Measurements from ENCODE around the gene CETN3. TPM values are rescaled to one million over a fixed set of nuclear protein-coding genes. Genes with fewer than 3 reads are reported as not detected.

Gene CETN3
- total and polyA plus RNA-seq, 2 of the 8 experiments (the other 6 are each of a cell fraction or from before 2014, with no cell fraction given), result 4.8 to 43.8 TPM

DNA sequence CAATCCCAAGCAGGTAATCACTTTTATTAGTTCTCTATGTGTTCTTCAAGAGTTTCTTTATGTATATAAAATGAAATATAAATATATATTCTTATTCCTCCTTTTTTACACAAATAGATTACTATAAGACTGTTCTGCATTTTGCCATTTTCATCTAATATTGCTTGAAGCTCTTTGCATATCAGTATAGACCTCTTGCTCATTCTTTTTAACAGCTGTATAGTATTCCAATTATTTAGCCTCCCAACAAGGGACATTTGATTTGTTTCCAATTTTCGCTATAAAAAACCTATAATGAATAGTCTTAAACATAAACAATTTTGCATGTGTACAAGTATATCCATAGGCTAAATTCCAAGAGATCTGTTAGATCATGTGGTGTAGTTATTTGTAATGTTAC lies 25.2 kb downstream of the CETN3 start:
- no peak for FAIRE-seq
- DNase-seq (ENCODE audit: low read depth in 1 of 2, low spot score in 2 of 2), result no peak
- H3K56ac ChIP-seq (replicated peaks; ENCODE audit: insufficient read length, low read depth, low read length), result no peak overlapping the region

More for the DNA sequence above, 25.2 kb downstream of the CETN3 start:
- H3K14ac ChIP-seq (ENCODE audit: insufficient read length), result no peak overlapping the region
- H4K20me1 ChIP-seq (replicated peaks in 1 of 2; ENCODE audit: control insufficient read depth in 1 of 2, insufficient read depth in 2 of 2, low read length in 2 of 2), result no peaks in the 10 kb centered on the region
- no peak overlapping the region for H4K5ac ChIP-seq (ENCODE audit: insufficient read length, low read depth, low read length)
- H3K36me3 ChIP-seq (ENCODE audit: control insufficient read depth in 2 of 4, insufficient read depth in 4 of 4, low read length in 3 of 4), result no peaks in the 10 kb centered on the region
- H3K4me3 ChIP-seq (ENCODE audit: extremely low read depth in 1 of 4, insufficient read depth in 2 of 4, low read depth in 3 of 4, low read length in 4 of 4), result no peak overlapping the region
- H2BK12ac ChIP-seq (ENCODE audit: low read depth, low read length), result no peak overlapping the region
- H2AFZ ChIP-seq (ENCODE audit: low read length), result no peak overlapping the region
- H3K9ac ChIP-seq (replicated peaks in 1 of 4; ENCODE audit: extremely low read depth in 1 of 4, low read depth in 3 of 4, low read length in 3 of 4), result no peak overlapping the region
- WGBS, 2 experiments (ENCODE audit: extremely low coverage in 1 of 2, insufficient coverage in 1 of 2, insufficient read length in 1 of 2, insufficient replicate concordance in 2 of 2, low coverage in 1 of 2, low lambda C conversion rate in 2 of 2, missing lambda C conversion rate in 1 of 2), result 86% methylated on average over 1 of the region's 1 CpG; no CpG with 5 or more reads in 1 of the 2 experiments
- no peak overlapping the region for H2BK20ac ChIP-seq (ENCODE audit: low read length)
- no peaks in the 10 kb centered on the region for H3K79me2 ChIP-seq (ENCODE audit: control insufficient read depth in 1 of 2, insufficient read depth in 2 of 2, low read length in 2 of 2)
- no peak overlapping the region for H3K18ac ChIP-seq (ENCODE audit: extremely low read depth, low read length)
- H3K4me2 ChIP-seq (ENCODE audit: insufficient read depth in 1 of 2, low read depth in 2 of 2, low read length in 2 of 2), result no peak overlapping the region
- CTCF ChIA-PET (ENCODE audit: partially characterized antibody), result interaction anchor here (0.6 to 1.8 kb wide), 4 partner anchors 12 to 941 kb away, joined by 3 to 6 read pairs (median 4); no protein-coding TSS in a partner anchor
- no peak overlapping the region for H2BK5ac ChIP-seq (ENCODE audit: low read depth, low read length)
- TF ChIP-seq KDM5A (IDR thresholded peaks at IDR 0.05; ENCODE audit: low read length) (no peak), CEBPB (IDR thresholded peaks at IDR 0.05; ENCODE audit: low read depth, low read length) (no peak), KDM1A (IDR thresholded peaks at IDR 0.05; ENCODE audit: borderline replicate concordance, low read length) (0 out of 2 replicates have a peak, but pooled peaks have one; percentile 12)
- H4K8ac ChIP-seq (ENCODE audit: extremely low read depth, insufficient read depth, low read length), result no peak overlapping the region
- H2BK15ac ChIP-seq (ENCODE audit: low read length), result no peak overlapping the region
- H3K4me1 ChIP-seq (replicated peaks in 1 of 4; ENCODE audit: control insufficient read depth in 3 of 4, insufficient read depth in 4 of 4, low read length in 3 of 4), result no peaks in the 10 kb centered on the region
- H3K23ac ChIP-seq (ENCODE audit: insufficient read length), result no peak overlapping the region
- no peak overlapping the region for H4K91ac ChIP-seq (replicated peaks; ENCODE audit: insufficient read length, low read length)
- no peaks in the 10 kb centered on the region for H3K79me1 ChIP-seq (ENCODE audit: low read depth, low read length)
- no peaks in the 10 kb centered on the region for H3K27me3 ChIP-seq (replicated peaks in 1 of 4; ENCODE audit: control insufficient read depth in 3 of 4, extremely low read depth in 1 of 4, insufficient read depth in 3 of 4, low read length in 3 of 4)
- no peaks in the 10 kb centered on the region for H3K23me2 ChIP-seq (ENCODE audit: low read depth, low read length)
- H2BK120ac ChIP-seq (replicated peaks; ENCODE audit: low read depth, low read length), result no peak overlapping the region
- no peak overlapping the region for H3K4ac ChIP-seq (replicated peaks; ENCODE audit: insufficient read length, low read depth, low read length)
- H2AK5ac ChIP-seq (ENCODE audit: low read depth, low read length), result no peak overlapping the region
- no peak overlapping the region for H3K27ac ChIP-seq (ENCODE audit: low read depth, low read length)
- POLR2A ChIA-PET (ENCODE audit: partially characterized antibody), result no interaction called here
- no peaks in the 10 kb centered on the region for H3K9me3 ChIP-seq (ENCODE audit: insufficient read depth in 2 of 2, low read depth in 1 of 2, low read length in 1 of 2)

Measured in H1 (cell line).